ENCODE measurements around the gene RBM39.

Gene RBM39

GRCh38 chr20:35680452-35681183, 61.4 kb downstream of the RBM39 start:
- DNase-seq (ENCODE audit: low spot score): no peak
- no peak for FAIRE-seq

GRCh38 chr20:35674921-35675320, 67.1 kb downstream of the RBM39 start:
- no peak for DNase-seq (ENCODE audit: low spot score)
- FAIRE-seq: no peak

DNA sequence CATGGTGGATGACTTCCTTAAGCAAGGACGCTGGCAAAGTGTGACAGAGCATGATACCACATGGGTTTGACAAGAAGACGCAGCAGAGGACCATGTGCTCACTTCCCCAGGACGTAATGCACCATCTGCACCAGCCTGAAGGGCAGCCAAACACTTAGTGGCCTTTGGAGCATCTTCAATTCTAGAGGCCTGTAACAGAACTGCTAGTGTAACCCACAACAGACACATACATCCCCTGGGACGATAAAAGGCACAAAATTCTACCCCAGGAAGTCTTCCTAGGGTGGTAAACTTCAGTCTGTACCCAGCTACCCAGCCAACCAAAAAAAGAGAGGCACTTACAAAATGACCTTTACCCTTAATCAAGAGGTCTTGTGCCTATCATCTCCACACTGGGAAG, 68.2 kb downstream of the RBM39 start:
- FAIRE-seq: no peak

DNA sequence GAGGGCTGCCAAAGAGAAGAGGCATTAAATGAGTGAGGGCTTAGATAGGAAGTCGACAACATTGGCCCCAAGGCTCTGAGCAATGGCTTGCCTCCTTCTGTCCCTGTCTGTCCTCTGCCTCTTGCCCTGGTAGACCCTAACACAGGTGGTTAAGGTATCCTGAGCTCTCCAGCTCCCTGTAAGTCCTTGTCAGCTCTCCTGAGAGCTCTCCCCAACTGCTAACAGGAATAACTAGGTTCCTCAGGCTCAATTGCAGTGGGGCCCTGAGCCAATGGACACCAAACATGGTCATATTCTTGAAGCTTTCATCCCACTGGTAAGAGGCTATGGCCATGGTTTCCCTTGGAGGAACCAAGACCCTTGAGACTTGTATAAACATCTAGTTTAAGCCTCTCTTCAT, 72.4 kb downstream of the RBM39 start:
- no peak for FAIRE-seq
- DNase-seq (ENCODE audit: low spot score): no peak

More for the DNA sequence above, 68.2 kb downstream of the RBM39 start:
- no peak for DNase-seq (ENCODE audit: low spot score)

GRCh38 chr20:35669221-35669620, 72.8 kb downstream of the RBM39 start:
- DNase-seq (ENCODE audit: low spot score): no peak
- FAIRE-seq: no peak

- no peak for FAIRE-seq
- no peak for DNase-seq (ENCODE audit: low spot score)
Observed at GRCh38 chr20:35665949-35666288, 76.1 kb downstream of the RBM39 start.

DNA sequence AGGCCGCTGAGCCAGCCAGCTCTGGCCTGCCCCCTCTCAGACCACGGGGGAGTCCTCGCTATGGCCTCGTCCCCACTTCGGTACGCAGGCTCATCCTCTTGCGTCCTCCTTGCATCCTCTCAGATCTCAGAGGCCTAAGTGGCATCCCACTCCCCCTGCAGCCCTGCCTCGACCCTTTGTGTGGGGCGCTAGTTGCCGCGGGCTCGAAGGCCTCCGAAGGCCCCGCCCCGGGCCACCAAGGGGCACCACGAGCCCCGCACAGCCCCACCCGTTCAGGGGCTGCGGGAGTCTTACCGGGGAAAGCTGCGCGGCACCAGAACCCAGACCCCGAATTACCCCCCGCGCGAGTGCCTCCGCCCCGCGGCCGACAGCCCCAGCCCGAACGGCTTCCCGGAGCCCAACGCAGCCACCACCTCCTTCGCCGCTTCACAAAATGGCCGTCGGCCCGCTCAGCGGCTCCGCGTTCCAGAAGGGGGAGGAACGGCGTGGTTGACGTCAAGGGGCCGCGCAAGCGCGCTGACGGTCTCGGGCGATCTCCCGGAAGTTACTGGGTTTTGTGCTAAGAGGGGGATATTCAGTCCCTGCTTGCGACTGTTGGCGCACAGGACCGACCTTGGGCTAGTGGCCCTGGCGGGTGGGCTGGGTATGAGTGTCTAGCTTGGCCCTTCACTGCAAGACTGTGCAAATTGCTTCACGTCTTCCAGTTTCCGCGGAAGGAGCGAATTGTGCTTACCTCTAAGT, 77.4 kb downstream of the RBM39 start, which contains the start of the genes CPNE1 and RBM12:
CPNE1 (minus strand) TSS at position 435 of the 741 bp plus-strand sequence. CDS start 31,977 bp downstream, outside the sequence.
RBM12 (minus strand) TSS at position 435 of the 741 bp plus-strand sequence. CDS start 9,578 bp downstream, outside the sequence.
- DNase-seq (ENCODE audit: low spot score) (peak; percentile 89), FAIRE-seq (peak; percentile 53)

- FAIRE-seq: no peak
- peak; percentile 37 for DNase-seq (ENCODE audit: low spot score)
Observed at GRCh38 chr20:35663516-35664465, 78.3 kb downstream of the RBM39 start.

DNA sequence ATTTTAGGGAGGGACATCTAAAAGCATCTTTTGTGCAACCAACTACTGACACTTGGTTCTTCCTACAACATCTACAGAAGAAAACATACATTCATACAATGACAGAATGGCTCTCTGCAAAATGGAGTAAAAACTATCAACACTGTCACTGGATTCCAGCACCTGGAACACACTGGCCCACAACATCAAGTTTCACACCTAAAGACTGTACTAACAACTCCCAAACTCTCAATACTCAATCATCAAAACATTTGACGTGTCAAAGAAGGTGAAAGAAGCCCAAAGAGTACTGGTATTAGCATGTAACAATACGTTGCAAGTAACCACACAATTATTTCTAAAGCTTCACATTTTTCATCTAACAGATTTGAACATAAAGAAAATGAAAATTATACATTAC, 79.5 kb downstream of the RBM39 start:
- no peak for FAIRE-seq
- DNase-seq (ENCODE audit: low spot score): no peak

DNA sequence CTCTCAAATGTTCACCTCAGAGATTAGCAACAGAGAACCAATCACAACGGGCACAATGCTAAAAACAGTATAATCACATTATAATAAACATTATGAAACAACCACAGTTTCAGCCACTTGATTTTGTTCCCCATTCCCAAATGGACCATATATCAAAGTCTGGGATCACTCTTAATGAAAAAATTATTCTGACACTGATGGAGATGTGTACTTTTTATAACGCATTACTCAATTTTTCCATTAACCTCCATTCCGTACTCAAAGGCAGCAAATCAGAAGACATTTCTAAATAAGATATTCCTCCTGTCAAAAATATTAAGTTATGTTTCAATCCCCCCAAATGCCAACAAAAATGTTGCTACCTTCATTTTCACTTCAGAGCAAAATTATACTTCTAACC, 80.2 kb downstream of the RBM39 start:
- no peak for FAIRE-seq
- no peak for DNase-seq (ENCODE audit: low spot score)

DNA sequence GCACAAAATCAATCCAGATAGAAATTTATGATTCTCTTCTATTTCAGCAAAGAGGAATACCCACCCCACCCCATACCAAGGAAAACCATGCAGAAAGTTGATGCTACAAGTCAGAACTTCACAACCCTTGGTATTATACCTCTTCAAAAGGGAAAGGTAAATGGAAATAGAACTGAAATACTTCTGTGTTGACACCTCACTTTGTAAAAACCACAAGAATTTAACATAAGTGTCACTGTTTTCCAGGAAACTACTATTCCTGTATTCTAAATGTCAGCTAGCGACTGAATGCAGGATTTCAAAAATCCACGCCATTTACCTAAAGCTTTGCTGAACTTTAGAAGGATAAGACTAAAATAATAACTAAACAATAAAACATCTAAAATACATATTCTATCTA, 81.0 kb downstream of the RBM39 start:
- peak; percentile 47 for DNase-seq (ENCODE audit: low spot score)
- FAIRE-seq: peak; percentile 80

- DNase-seq (ENCODE audit: low spot score) (no peak), FAIRE-seq (no peak)
Observed at GRCh38 chr20:35660122-35660937, 81.7 kb downstream of the RBM39 start.

GRCh38 chr20:35657271-35657670, 84.8 kb downstream of the RBM39 start:
- DNase-seq (ENCODE audit: low spot score): no peak
- FAIRE-seq: no peak

DNA sequence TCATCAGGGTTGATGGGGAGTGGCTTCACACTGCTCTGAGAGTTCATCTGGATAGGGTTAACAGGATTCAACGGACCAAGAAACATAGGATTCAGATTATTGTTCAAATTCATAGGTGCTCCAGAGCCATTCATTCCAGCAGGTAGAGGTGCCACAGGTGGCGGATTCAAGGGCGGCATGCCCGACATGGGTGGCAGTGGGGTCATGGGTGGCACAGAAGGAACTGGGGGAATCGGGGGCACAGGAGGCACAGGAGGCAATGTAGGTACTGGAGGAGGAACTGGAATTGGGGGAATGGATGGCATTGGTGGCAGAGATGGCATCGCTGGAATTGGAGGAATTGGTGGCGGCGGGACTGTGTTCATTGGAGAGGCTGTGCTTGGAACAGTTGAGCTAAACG, 87.6 kb downstream of the RBM39 start:
- no peak for FAIRE-seq
- DNase-seq (ENCODE audit: low spot score): no peak

DNA sequence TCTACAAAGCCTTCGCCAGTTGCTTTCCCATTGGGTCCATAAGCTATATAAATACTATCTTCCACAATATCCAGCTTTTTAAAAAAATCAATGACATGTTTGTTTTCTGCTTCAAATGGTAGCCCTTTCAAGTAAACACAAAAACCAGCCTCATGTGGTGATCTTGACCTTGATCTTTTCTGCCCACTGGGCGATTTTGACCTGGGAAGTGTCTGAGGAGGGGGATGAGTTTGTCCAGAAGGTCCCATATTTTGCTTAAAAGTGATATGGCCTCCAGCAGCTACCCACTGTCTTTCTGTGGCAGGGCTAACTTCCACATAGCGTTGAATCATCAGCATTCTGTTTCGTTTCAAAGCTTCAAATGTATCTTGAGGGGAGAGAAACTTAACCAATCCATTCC, 88.2 kb downstream of the RBM39 start:
- no peak for DNase-seq (ENCODE audit: low spot score)
- FAIRE-seq: no peak

Measured in RCC 7860 (cell line).